Activated CD8-positive, alpha-beta memory T cell treated with anti-CD3 and anti-CD28 coated beads for 1 hour (primary cell): Measurements from ENCODE around the gene PITPNB.

Experiments
- DNase-seq, 2 donors: peaks; one replicate each; pipeline ENCODE4 v3.0.0-alpha.2; 2020; ENCODE audit warnings: low read depth in 1 of 2; ENCODE audit errors: extremely low read depth in 1 of 2

The PITPNB gene

GRCh38 chr22:27919222-27919941, at the start of gene PITPNB:
TSS of gene PITPNB (minus strand) at chr22:27919256. CDS start at chr22:27919191, 65 bp downstream.
- DNase-seq, result peak; percentile 97 to 99

DNA sequence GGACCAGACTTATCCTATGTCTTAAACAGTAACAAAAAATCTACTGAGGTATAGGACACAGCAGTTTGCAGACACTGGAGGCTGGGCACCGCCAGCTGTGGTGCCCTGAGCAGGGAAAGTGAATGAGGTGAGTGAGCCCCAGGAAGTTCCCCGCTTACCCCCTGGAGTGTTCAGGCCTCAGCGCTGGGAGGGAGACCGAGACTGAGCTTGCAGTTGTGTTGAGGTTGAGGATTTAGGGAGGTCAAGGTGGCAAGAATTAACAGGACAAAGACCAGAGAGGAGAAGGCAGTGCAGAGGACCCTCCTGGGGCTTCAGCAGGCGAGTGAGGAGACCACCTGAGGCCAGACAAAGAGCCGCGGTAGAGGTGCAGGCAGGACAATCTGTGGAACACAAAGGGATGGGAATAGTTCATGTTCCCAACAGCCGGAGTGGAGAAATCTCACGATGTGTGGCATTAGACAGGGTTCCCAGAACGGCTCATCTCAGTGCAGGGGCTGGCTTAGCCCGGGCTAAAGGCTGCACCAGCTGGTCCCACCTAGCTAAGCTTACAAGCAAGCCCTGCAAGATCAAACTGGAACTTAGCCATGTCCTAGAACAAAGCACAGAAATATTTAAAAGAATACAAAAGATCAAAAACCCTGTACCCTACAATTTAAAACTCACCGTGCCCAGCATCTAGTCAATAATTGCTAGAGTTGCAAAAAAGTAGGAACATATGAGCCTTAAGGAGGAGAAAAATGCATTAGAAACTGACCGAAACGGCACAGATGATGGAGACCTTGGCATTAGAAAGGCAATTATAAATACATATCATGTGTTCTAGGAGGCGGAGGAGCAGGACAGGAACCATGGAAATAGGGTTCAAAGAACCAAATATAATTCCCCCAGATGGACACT, 47.4 kb upstream of the PITPNB start:
- DNase-seq, result no peak

DNA sequence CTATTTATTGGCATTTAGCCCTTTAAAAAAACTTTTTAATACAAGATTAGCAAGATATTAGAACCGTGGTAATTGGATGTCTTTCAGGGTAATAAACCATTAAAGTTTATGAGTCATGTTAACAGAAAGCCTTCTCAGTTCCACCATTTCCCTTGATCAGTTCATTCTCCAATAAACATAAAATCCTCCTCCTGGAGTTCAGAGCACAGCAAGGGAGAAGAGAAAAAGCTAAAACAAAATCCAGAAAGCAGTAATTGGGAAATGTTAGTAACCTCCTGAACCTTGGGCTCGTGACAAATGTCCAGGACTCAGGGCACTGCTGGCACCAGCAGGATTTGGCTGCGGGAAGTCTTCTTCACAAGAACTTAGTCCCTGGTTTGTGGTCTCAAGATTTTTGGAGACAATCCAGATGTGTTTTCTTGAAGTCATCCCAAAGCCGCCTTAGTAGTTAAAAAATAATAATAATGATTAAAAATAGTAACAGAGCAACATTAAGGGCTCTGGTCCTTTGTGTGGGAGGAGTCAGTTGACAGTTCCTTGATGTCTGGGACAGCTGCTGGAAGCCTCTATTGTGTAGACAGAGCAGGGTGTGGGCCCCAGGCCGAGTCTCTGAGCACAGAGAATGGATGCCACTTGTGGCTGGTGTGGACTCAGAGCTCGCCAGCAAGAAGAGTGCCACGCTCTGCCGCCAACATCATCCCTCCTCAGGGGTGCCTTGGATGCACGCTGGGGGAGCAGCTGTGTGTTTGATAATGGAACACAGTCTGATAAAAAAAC, 43.4 kb upstream of the PITPNB start:
- DNase-seq, result no peak

DNA sequence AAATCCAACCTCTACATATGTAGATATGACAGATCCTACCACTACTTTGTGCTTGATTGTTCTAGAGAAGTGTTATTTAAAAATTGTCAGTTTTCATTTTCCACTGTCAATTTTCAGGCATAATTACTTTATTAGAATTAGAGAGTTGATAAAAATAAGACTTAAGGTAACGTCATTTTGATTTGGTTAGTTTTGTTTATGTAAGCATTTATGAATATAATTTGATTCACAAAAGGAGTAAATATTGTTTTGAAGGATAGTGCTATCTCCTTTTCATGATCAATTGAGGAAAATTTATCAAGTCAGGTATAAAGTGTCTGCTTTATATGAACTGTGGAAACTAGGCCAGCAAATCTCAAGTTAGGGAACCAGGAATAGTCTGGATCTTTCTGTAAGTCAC, 42.6 kb upstream of the PITPNB start:
- no peak for DNase-seq

DNA sequence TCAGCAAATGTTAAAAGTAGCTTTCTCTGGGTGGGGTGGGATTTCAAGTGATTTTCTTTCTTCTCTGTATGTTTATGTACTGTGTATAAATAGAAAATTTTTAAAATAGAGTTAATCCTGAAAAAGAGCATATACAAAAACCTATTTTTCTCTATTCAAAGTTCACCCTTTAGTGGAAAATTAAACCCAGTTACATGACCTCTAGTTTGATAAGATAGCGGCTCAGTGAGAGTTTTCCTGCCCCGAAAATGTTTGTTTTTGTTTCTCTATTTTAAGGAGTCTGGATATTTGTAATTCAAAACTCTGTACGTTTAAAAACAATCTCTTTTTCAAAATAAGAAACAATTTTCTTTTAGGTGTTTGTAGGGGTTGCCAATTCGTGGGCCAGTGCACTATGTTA, 42.1 kb upstream of the PITPNB start:
- no peak for DNase-seq

- no peak for DNase-seq
Observed at GRCh38 chr22:27959335-27960090, 40.5 kb upstream of the PITPNB start.

DNA sequence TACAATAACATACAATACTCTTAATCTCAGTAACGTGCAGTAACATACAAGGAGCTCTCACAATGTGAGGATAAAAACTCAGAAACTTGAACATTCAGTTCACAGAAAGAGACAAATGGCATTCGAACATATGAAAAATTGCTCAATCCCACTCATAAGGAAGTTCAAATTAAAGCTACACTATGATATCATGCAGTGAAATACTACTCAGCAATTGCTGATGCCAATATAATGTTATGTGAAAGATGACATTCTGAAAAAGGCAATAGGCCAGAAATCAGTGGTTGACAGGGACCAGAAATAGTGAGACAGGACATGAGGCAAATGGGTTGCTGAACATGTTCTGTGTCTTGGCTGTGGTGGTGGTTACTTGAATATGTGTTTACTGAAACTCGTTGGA, 33.7 kb upstream of the PITPNB start:
- DNase-seq, result no peak

DNA sequence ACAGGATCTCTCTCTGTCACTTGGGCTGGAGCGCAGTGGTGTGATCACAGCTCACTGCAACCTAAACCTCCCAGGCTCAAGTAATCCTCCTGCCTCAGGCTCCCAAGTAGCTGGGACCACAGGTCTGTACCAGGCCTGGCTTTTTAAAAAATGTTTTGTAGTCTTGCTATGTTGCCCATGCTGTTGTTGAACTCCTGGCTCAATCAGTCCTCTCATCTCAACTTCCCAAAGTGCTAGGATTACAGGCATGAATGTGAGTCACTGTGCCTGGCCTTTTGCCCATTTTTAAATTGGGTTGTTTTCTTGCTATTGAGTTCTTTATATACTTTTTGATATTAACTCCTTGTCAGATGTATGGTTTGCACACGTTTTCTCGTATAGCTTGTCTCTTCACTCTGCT, 33.0 kb upstream of the PITPNB start:
- no peak for DNase-seq

DNA sequence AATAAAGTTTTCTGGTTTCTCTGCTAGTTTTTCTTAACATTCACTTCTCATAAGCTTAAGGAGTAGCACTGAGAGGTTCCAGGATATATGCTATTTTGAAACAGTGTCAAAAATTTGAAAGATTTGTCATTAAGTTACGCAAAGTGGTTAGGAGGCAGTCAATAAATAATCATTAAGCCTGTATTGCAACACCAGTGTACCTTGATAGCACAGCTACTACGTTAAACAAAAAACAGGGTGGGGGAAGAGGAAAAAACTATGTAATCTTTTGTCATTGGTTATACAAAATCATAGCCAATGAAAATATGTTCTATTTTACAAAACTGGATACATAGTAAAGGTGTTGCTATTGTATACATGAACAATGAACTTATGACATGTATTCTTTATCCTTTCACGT, 30.4 kb upstream of the PITPNB start:
- DNase-seq, result no peak

GRCh38 chr22:27948569-27948968, 29.5 kb upstream of the PITPNB start:
- no peak for DNase-seq

DNA sequence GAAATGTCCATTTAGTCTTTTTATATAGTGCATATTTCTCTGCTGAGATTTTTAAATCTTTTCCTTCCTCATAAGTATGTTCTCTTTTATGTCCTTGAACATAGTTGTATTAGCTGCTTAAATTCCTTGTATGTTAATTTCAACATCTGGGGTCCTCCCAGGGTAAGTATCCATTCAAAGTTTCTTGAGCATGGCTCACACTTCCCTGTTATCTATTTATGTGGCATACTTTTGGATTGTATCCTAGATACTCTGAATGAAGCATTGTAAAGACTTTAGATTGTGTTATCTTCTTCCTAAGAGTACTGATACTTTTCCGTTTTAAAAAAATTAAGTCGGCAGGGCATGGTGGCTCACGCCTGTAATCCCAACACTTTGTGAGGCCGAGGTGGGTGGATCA, 28.4 kb upstream of the PITPNB start:
- no peak for DNase-seq

DNA sequence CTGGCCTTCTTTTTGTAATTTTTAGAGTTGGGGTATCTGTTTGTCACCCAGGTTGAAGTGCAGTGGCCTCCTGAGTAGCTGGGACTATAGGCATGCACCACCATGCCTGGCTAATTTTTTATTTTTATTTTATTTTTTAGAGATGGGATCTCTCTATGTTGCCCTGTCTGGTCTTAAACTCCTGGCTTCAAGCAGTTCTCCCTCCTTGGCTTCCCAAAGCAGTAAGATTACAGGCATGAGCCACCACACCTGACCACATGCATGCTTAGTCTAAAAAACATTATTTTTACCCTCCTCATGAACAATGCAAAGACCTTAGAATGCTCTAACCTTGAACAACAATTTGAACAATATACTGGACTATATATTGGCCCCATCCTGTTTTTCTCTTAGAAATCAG, 22.1 kb upstream of the PITPNB start:
- no peak for DNase-seq

- no peak for DNase-seq
Observed at GRCh38 chr22:27937453-27937852, 18.4 kb upstream of the PITPNB start.

DNA sequence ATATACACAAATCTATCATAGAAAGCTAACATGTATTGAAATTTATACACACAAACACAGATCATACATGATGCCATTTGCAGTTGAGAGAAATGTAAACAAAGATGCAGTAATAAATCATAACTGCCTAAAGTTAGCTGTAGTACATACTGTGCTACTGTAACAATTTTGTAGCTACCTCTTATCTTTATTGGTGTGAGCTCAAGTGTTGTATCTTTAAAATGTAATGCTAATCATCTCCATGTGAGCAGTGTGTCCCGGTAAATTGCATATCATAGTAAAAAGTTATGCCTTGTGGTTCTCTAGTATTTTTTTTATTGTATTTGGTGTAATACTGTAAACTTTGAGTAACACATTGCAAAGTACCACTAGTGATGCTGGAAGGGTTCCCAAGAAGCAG, 16.8 kb upstream of the PITPNB start:
- no peak for DNase-seq

DNA sequence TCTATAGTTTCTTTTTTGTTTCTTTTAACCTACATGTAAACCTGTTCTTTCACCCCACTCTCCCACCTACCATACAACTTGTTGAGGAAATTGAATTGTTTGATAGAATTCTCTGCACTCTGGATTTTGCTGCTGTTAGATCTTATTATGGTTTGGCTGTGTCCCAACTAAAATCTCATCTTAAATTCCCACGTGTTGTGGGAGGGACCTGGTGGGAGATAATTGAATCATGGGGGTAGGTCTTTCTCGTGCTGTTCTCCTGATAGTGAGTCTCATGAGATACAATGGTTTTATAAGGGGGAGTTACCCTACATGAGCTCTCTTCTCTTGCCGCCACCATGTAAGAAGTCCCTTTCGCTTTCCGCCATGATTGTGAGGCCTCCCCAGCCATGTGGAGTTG, 15.0 kb upstream of the PITPNB start:
- no peak for DNase-seq

GRCh38 chr22:27933186-27933983, 14.3 kb upstream of the PITPNB start:
- no peak for DNase-seq

- DNase-seq, result no peak
Observed at GRCh38 chr22:27930331-27931060, 11.4 kb upstream of the PITPNB start.

- no peak for DNase-seq
Observed at GRCh38 chr22:27927608-27928007, 8.6 kb upstream of the PITPNB start.

DNA sequence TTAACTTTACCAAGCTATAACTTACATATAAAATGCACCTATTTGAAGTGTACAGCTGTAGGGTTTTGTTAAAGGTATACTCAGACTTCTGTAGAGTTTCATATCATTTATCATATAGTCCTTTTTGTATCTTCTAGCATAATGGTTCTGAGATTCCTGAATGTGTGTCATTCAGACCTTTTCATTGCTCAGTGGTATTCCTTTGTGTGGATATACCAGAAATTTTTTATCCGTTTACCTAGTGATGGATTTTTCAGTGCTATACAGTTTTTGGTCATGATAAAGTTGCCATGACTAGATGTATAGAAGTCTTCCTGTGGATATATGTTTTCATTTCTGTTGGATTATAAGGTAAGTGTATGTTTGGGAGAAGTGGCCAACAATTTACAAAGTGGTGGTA, 6.3 kb upstream of the PITPNB start:
- DNase-seq, result no peak
